ENCODE results near the gene ELANE.

The ELANE gene

GRCh38 chr19:852136-853013 is at the start of gene ELANE:
Gene ELANE, plus strand, starts transcription at chr19:852303. Its CDS starts 26 bp downstream, at chr19:852329.
- DNase-seq (ENCODE audit: low read depth) = no peak

GRCh38 chr19:802498-803098 is 49.5 kb upstream of the ELANE start:
- DNase-seq (ENCODE audit: low read depth) = no peak

- no peak for DNase-seq (ENCODE audit: low read depth)
Measured at GRCh38 chr19:803099-803561, 49.0 kb upstream of the ELANE start.

GRCh38 chr19:803686-804418 is 48.3 kb upstream of the ELANE start:
- no peak for DNase-seq (ENCODE audit: low read depth)

- no peak for DNase-seq (ENCODE audit: low read depth)
Measured at GRCh38 chr19:804419-805165, 47.5 kb upstream of the ELANE start.

- DNase-seq (ENCODE audit: low read depth) = no peak
Measured at GRCh38 chr19:805166-805551, 46.9 kb upstream of the ELANE start.

GRCh38 chr19:805600-806550 is 46.2 kb upstream of the ELANE start:
- DNase-seq (ENCODE audit: low read depth) = no peak

- DNase-seq (ENCODE audit: low read depth) = no peak
Measured at GRCh38 chr19:806815-807421, 45.2 kb upstream of the ELANE start.

- DNase-seq (ENCODE audit: low read depth) = no peak
Measured at GRCh38 chr19:807627-808422, 44.3 kb upstream of the ELANE start.

- DNase-seq (ENCODE audit: low read depth) = no peak
Measured at GRCh38 chr19:808423-808775, 43.7 kb upstream of the ELANE start.

- no peak for DNase-seq (ENCODE audit: low read depth)
Measured at GRCh38 chr19:810077-810855, 41.8 kb upstream of the ELANE start.

- no peak for DNase-seq (ENCODE audit: low read depth)
Measured at GRCh38 chr19:810883-811489, 41.1 kb upstream of the ELANE start.

GRCh38 chr19:811506-812048 is 40.5 kb upstream of the ELANE start:
- no peak for DNase-seq (ENCODE audit: low read depth)

- no peak for DNase-seq (ENCODE audit: low read depth)
Measured at GRCh38 chr19:812049-812746, 39.9 kb upstream of the ELANE start.

- no peak for DNase-seq (ENCODE audit: low read depth)
Measured at GRCh38 chr19:812747-813218, 39.3 kb upstream of the ELANE start.

GRCh38 chr19:813219-814151 is 38.6 kb upstream of the ELANE start:
- DNase-seq (ENCODE audit: low read depth) = no peak
